Measurements from ENCODE around the gene NIN.
A peak's percentile ranks its signal among the peaks of the same experiment; 100 is the strongest.

The NIN gene

GRCh38 chr14:50759800-50760543, 71.0 kb downstream of the NIN start:
- no peak for DNase-seq

GRCh38 chr14:50758945-50759344, 72.0 kb downstream of the NIN start:
- no peak for DNase-seq

GRCh38 chr14:50758305-50758704, 72.7 kb downstream of the NIN start:
- DNase-seq, result no peak

- no peak for DNase-seq
These were observed 73.3 kb downstream of the NIN start for GRCh38 chr14:50757702-50758101.

GRCh38 chr14:50756300-50756699, 74.7 kb downstream of the NIN start:
- no peak for DNase-seq

GRCh38 chr14:50750323-50750722, 80.6 kb downstream of the NIN start:
- DNase-seq, result no peak

- DNase-seq, result no peak
These were observed 85.4 kb downstream of the NIN start for GRCh38 chr14:50745401-50746058.

GRCh38 chr14:50744231-50744630, 86.7 kb downstream of the NIN start:
- DNase-seq, result no peak

GRCh38 chr14:50741567-50741966, 89.4 kb downstream of the NIN start:
- no peak for DNase-seq

GRCh38 chr14:50740856-50741255, 90.1 kb downstream of the NIN start:
- DNase-seq, result no peak

- DNase-seq, result no peak
These were observed 91.8 kb downstream of the NIN start for GRCh38 chr14:50739186-50739585.

- no peak for DNase-seq
These were observed 94.0 kb downstream of the NIN start for GRCh38 chr14:50736932-50737419.

- DNase-seq, result no peak
These were observed 95.8 kb downstream of the NIN start for GRCh38 chr14:50734950-50735695.

- DNase-seq, result no peak
These were observed 97.5 kb downstream of the NIN start for GRCh38 chr14:50733494-50733893.

- no peak for DNase-seq
These were observed 102.1 kb downstream of the NIN start for GRCh38 chr14:50728836-50729235.

- peak; percentile 57 for DNase-seq
These were observed 104.4 kb downstream of the NIN start for GRCh38 chr14:50726372-50727107.

- no peak for DNase-seq
These were observed 105.2 kb downstream of the NIN start for GRCh38 chr14:50725761-50726160.

- peak; percentile 68 for DNase-seq
These were observed 110.8 kb downstream of the NIN start for GRCh38 chr14:50719911-50720759.

GRCh38 chr14:50718949-50719348, 112.0 kb downstream of the NIN start:
- no peak for DNase-seq

- DNase-seq, result no peak
These were observed 113.2 kb downstream of the NIN start for GRCh38 chr14:50717811-50718210.

- peak; percentile 28 for DNase-seq
These were observed 116.4 kb downstream of the NIN start for GRCh38 chr14:50714450-50715073.
